Occipital lobe (tissue), 2 donors: ENCODE data around the gene SCGB2A2. TPM values are rescaled to one million over a fixed set of nuclear protein-coding genes. Genes with fewer than 3 reads are reported as not detected.

Source experiments
- DNase-seq: peaks from one replicate; lab custom pipeline; 2025; lab: John Stamatoyannopoulos, UW
- total RNA-seq: library from RNA; depleted of rRNA; stranded (reverse); fragments of >200 nt; gene quantifications from one replicate; pipeline ENCODE4 v1.2.3, GENCODE V29; 2014

Gene SCGB2A2
- total RNA-seq = not detected

- no peak for DNase-seq
Measured at GRCh38 chr11:62269654-62270278, at the start of gene SCGB2A2. Gene SCGB2A2 (plus strand): TSS chr11:62270158. CDS start chr11:62270217, 59 bp downstream.

GRCh38 chr11:62221498-62221897, 48.5 kb upstream of the SCGB2A2 start:
- no peak for DNase-seq

- no peak for DNase-seq
Measured at GRCh38 chr11:62223095-62223494, 46.9 kb upstream of the SCGB2A2 start.

DNA sequence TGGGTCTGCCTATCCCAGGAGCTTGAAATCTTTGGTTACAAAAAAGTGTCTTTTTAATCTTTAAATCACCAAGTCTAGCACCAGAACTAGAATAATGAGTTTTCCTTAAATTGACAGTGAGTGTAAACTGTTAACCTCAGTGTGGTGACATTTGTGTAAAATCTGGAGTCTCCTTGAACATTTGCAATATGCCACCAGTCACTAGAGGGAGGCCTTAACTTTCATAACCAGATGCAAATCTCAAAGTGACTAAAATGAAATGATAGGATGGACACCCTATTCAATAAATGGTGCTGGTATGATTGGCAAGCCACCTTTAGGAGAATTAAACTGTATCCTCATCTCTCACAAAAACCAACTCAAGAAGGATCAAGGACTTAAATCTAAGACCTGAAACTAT, 36.2 kb upstream of the SCGB2A2 start:
- no peak for DNase-seq

- no peak for DNase-seq
Measured at GRCh38 chr11:62236187-62236586, 33.8 kb upstream of the SCGB2A2 start.

DNA sequence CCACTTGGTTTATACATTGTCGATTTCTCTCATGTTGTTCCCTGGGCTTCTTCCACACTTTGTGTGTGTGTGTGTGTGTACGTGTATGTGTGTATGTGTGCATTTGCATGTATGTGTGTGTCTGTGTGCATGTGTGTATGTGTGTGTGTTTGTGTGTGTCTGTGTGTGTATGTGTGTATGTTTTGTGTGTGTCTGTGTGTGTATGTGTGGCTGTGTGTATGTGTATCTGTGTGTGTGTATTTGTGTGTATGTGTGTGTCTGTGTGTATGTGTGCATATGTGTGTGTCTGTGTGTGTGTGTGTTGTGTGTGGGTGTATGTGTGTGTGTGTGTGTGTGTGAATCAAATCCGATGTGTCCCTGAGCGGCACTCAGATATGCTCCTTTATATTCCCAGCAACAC, 32.5 kb upstream of the SCGB2A2 start:
- no peak for DNase-seq

DNA sequence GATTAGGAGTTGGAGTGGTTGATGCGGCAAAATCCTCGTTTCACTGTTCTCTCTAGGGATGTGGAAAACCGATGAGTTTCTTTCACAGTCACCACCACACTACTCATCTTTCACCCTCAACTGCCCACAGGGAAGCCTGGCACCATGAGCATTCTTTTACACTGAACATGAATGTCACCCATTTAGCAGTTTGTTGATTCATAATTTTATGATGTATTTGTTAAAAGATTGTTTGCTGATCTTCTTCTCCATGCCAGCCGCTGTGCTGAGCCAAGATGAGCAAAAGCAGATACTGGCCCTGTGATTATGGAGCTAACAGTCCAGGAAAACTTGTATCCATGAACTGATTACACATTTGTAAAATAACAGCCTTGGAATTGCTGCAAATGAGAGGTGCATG, 31.8 kb upstream of the SCGB2A2 start:
- no peak for DNase-seq

DNA sequence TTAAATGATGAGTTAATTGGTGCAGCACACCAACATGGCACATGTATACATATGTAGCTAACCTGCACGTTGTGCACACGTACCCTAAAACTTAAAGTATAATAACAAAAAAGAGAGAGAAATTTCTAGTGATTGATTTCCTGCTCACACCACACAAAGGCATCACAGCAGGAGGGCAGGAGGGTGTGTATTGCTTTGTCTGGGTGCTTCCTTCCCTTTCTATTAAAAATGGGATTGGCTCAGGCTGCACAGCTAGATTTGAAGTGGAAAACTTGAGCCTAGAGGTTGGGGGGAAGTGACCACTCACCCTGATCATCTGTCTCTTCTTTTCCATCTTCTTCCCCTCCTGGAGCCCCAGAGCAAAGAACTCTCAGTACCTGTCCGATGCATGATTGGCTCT, 28.9 kb upstream of the SCGB2A2 start:
- no peak for DNase-seq

GRCh38 chr11:62242021-62242420, 27.9 kb upstream of the SCGB2A2 start, which contains the start of gene SCGB1D2:
Gene SCGB1D2 (plus strand): TSS chr11:62242239. CDS start chr11:62242308, 69 bp downstream.
- DNase-seq = no peak

- no peak for DNase-seq
Measured at GRCh38 chr11:62245271-62245753, 24.6 kb upstream of the SCGB2A2 start.

GRCh38 chr11:62251698-62252097, 18.3 kb upstream of the SCGB2A2 start:
- DNase-seq = no peak

DNA sequence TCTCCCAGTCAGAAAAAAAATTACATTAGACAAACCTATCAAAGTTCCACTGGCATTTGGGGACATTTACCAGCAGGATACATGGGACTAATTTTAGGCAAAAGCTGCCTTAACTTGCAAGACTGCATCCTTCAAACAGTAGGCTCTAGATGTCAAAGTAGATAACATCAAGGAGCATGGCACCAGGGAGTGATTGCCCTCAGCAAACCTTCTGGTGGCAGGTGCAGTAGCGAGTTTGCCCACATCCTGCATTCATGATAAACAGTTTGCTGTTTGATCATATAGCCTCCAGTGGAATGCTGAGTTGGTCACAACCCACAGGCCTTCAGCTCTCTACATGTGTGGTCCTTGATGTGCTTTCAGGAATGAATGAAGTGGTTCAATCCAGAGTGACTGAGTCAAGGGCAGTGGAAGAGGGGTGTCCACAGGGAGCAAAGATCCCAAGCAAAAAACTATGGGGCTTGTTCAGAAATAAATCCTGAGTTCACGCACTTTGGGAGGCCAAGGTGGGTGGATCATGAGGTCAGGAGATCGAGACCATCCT, 15.9 kb upstream of the SCGB2A2 start:
- no peak for DNase-seq

- no peak for DNase-seq
Measured at GRCh38 chr11:62256281-62256680, 13.7 kb upstream of the SCGB2A2 start.

DNA sequence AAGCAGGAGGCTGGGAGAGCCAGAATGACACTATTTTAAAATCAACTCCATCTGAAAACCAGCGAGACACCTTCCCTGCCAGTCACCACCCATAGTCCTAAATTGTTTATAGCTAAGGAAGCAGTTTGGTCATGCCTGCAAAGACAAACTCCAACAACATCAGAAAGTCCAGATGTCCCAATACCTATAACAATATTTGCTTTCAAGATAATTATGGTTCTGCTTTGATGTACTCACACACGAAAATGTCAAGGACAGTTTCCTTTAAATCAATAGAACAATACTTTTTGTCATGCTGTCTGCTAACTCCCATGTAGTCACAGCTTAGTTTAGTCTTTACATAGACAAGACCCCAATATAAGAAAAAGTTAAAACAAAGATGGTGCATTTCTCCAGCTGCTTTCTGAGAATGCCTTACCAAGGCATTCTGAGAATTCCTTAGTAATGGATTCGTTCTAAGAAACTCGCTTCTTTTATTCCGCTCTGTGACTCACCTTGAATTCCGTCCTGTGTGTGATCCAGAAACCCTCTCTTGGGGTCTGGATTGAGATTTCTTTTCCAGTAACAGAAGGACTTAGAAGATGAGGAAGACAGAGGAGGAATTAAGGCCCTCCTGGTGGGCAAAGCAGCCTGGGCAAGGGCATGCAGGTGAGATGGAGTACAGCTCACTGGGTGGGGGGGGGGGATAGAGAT, 9.6 kb upstream of the SCGB2A2 start:
- no peak for DNase-seq

DNA sequence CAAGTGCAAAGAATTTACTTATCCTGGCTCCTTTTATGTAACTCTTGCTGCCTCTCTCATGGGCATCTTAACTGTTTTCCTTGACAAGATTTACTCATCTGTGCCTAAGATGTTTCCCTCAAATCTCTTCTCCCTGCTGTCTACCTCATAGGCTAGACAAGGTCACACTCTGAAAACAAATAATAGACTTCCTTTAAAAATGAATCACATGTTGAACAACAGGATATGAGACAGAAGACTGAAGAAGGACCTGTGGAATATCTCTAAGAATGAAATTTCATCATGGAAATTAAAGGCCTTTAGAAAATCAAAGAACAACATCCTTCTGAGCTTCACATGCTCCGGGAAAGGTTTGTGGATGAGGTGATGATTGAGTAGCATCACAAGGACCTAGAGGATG, 6.0 kb upstream of the SCGB2A2 start:
- DNase-seq = no peak

DNA sequence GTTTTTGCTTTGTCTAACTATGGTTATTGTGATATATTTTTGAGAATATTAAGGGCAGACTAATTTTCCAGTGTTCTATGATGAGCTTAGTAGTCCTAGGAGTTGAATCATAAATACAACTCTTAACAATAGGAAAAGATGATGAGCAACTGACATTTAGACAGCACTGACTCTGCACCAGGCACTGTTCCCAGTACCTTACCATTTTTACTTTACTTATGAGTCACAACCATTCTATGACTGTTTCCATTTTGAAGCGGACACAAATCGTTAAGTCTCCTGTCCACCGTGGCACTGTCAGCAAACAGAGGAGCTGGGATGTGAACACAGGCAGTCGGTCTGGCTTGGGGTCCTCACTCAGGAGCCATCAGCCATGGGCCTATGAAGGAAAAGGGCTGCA, 3.4 kb upstream of the SCGB2A2 start:
- no peak for DNase-seq

- no peak for DNase-seq
Measured at GRCh38 chr11:62267050-62267449, 2.9 kb upstream of the SCGB2A2 start.

- DNase-seq = no peak
Measured at GRCh38 chr11:62267576-62267975, 2.4 kb upstream of the SCGB2A2 start.

DNA sequence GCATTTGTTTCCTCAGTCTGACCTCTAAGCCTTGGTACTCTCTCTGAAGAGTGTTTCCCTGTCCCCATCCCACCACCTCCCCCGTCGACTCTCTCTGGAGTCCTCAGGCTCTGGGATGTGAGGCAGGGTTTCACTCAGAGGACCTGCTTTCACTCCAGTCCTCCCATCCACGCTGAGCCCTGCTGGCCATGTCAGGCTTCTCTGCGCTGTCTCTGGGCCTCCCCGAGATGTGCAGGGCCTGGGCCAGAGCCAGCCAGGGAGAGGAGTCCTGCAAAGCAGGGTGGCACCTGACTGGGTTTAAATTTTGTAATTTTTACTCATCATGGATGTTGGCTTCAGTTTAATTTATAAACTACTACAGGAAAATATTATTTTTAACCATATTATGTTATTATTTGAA, 3.3 kb downstream of the SCGB2A2 start:
- no peak for DNase-seq

DNA sequence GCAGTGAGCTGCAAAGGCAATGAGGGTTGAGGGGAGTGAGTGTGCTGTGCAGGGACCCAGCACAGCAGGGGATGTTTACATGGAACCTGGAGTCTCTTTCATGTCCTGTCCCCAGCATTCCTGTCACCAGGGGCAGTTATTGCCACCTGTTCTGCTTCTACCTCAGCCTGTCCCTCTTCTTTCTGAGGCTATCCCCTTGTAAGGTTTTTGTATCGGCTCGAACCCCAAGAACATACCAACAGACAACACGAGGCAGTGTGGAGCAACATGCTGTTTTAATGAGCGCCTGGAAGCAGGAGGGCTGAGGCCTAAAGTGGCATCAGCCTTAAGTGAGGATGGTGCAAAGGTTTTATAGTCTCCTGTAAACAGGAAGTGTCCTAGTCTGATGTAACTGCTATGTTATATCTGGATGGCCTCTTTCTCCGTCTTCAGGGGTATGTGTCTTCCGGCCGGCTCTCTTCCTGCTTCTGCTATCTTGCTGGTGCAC, 3.9 kb downstream of the SCGB2A2 start:
- no peak for DNase-seq

DNA sequence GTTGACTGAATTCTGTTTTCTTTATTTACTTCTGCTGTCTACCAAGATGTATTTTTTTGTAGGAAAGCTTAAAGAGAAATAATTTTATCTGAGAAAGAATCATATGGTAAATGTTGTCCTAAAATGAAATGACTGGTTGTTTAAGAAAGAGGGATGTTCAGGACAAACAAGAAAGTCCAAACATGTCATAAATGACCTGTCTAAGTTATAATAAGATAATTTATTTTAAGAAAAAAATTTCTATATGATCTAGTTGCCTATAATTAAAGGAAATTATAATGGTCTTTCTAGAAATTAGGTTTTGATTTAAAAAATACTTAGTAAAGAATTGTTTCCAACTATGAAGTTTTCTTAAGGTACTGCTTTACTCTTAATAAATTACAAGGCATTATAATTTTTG, 10.5 kb downstream of the SCGB2A2 start:
- no peak for DNase-seq

DNA sequence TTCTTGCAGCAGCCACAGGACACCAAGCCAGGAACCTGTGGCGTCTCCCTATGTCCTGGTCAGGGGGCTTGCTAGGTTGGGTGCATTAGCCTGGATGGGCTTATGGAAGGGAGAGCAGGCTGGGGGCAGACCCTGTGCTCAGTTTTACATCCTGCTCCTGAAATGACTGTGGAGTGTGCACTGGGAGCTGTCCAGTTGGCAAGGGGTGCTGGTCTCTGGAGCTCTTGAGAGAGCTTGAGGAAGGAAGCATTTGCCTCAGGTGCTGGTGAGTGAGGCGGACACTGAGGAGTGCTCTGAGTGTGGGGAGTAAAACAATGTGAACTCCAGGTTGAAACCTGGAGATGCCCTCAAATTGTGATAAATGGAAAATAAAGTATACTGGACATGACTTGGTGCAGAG, 25.5 kb downstream of the SCGB2A2 start:
- no peak for DNase-seq

DNA sequence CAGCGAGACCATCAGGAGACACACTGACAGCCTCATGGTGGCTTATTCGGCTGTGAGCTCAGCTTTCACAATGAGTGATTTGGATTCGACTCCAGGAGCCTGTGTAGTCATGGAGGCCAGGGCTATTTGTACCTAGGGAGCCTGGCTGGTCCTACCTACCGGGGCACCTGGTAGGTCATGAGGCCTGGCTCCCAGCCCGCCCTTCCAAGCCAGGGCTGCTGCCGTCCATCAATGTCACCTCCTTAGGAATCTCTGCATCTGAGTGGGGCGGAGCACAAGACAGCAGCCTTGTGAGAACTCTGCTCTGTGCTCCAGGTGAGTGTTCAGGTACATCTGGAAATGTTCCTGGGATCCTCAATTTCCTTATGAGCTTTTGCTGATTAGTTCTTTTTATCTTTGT, 29.0 kb downstream of the SCGB2A2 start, which contains the start of gene SCGB1D4:
Gene SCGB1D4 (minus strand): TSS at position 101 of the 400 bp plus-strand sequence. CDS start 65 bp downstream, at position 36.
- DNase-seq = no peak
